GM12864 (cell line): ENCODE results near the gene YIPF1.

Source experiments
- DNase-seq: peaks from one replicate; pipeline ENCODE4 v3.0.0-alpha.2; 2011; ENCODE audit warnings: low read depth
- H3K4me3 ChIP-seq: 2 replicates; pipeline ENCODE4 v1.5.1; 2011; ENCODE audit warnings: mild to moderate bottlenecking, low read depth, low read length, control low read depth
- TF ChIP-seq, protein P1 (sequence below): IDR thresholded peaks from 2 replicates; pipeline ENCODE4 v1.5.1; 2011; ENCODE audit warnings: low read depth, mild to moderate bottlenecking, moderate library complexity, low read length, control low read depth, inconsistent platforms; ENCODE audit errors: missing control alignments

YIPF1 gene

DNA sequence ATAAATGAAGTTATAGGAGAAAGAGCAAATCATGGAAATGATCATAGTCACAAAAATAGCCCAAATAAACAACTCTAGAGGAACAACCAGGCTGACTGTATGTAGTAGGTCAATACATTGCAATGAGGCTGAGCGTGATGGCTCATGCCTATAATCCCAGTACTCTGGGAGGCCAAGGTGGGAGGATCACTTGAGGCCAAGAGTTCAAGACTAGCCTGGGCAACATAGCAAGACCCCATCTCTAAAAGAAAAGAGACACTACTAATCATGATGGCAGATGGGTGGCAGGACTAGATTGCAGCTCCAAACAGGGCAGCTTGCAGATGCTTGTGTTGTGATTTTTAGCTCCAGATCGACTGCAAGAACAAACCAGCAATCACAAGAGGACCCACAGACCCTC, 79.1 kb downstream of the YIPF1 start:
- H3K4me3 ChIP-seq = no peak overlapping the region
- TF ChIP-seq, protein P1, sequence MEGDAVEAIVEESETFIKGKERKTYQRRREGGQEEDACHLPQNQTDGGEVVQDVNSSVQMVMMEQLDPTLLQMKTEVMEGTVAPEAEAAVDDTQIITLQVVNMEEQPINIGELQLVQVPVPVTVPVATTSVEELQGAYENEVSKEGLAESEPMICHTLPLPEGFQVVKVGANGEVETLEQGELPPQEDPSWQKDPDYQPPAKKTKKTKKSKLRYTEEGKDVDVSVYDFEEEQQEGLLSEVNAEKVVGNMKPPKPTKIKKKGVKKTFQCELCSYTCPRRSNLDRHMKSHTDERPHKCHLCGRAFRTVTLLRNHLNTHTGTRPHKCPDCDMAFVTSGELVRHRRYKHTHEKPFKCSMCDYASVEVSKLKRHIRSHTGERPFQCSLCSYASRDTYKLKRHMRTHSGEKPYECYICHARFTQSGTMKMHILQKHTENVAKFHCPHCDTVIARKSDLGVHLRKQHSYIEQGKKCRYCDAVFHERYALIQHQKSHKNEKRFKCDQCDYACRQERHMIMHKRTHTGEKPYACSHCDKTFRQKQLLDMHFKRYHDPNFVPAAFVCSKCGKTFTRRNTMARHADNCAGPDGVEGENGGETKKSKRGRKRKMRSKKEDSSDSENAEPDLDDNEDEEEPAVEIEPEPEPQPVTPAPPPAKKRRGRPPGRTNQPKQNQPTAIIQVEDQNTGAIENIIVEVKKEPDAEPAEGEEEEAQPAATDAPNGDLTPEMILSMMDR = no peak
- no peak for DNase-seq

DNA sequence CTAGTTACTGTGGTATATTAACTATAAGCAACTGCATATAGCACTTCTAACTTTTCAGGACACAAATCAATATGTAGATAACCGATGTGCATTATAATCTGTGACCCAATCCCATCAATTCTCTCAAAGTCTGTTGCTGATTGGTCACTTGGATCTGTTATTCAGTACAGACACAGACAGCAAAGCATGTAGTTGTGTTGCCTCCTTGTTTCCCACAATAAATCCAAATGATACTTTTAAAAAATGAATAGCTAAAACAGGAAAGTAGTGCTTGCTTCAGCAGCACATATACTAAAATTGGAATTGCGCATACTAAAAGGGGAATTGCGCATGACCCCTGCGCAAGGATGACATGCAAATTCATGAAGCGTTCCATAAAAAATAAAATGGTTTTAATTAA, 79.6 kb downstream of the YIPF1 start:
- no peak overlapping the region for H3K4me3 ChIP-seq
- TF ChIP-seq, protein P1 = no peak
- no peak for DNase-seq

DNA sequence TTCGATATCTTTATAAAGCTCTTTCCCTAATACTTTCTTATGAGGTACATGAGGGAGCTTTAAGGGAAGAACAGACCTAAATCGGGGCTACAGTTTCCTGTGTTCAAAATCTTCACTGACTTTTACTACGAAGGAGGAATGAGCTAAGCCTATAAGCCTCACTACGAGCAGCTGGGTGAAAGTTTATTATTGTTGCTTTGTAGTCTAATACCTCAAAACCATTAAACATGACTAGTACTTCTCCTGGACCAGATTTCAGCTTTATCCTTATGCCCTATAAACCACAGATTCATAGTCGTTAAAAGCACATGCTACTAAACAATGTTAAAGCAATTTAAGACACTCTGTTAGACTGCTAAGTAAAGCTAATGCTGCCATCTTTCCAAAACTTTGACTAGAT, 81.7 kb downstream of the YIPF1 start:
- no peak overlapping the region for H3K4me3 ChIP-seq
- TF ChIP-seq, protein P1 = no peak
- no peak for DNase-seq

DNA sequence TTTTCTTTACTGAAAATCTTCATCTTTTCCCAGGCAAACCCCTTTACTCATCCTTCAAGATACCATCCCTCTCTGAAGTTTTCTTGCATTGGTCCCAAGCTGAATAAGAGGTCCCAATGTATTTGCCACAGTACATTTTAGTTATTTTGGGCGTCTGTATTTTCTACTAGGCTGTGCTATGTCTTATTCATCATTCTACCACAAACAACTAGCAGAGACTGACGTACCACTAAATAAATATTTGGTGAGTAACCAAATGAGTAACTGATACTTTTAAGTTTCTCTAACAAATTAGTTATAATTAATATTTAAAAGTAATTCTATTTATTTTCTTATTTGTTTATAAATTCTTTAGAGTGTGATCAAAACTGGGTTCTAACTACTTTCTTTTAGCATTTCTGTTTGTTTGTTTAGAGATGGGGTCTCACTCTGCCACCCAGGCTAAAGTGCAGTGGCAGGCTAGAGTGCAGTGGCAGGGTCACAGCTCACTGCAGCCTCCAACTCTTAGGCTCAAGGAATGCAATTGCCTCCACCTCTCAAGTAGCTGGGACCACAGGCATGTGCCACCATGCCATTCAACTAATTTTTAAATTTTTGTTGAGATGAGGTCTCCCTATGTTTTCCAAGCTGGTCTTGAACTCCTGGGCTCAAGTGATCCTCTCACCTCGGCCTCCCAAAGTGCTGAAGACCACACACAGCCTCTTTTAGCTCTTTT, 84.6 kb downstream of the YIPF1 start:
- TF ChIP-seq, protein P1 = no peak
- no peak overlapping the region for H3K4me3 ChIP-seq
- no peak for DNase-seq

DNA sequence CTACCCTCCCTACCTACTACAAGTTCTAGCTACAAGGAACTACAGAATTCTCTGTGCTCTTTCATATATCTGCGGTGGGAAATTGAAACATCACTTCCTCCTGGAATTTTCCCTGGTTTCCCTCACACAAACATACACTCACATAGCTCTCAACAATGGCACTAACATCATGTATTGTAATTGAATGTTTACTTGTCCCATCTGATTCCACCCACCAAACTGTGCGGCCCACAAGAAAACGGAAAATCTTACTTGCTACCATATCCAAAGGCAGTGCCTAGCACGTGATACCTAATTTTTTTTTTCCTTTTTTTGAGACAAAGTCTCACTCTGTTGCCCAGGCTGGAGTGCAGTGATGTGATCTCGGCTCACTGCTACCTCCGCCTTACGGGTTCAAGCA, 85.4 kb downstream of the YIPF1 start:
- no peak for DNase-seq
- no peak overlapping the region for H3K4me3 ChIP-seq
- TF ChIP-seq, protein P1 = no peak
